ENCODE measurements around the gene TPD52L3. TPM values are rescaled to one million over a fixed set of nuclear protein-coding genes. Genes with fewer than 3 reads are reported as not detected.

The TPD52L3 gene
- total RNA-seq, 1 donor from 2014 or later: not detected

DNA sequence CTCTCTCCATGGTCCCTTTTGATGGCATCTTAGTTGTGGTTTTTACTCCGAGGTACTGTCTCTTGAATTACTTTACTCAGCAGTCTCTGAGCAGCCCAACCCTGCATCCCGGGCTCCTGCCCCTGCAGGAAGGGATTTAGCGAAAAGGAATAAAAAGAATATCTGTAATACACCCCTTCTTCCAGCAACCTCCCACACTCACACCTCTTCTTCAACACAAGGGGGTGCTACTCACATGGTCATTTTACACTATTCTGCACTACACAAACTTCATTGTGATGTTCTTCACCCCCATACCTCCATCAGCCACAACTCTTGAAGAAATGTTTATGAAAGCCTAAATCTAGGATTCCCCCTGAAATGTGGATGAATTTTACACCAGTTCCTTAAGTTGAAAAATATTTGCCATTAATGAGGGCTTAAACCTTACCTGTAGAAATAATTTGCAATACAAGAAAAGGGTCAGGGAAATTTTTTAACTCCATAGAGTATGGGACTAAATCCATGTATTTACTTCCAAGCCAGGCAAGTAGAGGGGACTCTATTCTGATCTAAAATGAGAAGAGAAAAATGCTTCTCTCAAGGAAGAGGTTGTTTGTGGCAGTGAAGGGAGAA is 26.0 kb downstream of the TPD52L3 start:
- Mint-ChIP-seq H3K36me3 (ENCODE audit: low read depth) (no peaks in the 10 kb centered on the region), H3K9me3 (no peaks in the 10 kb centered on the region), H3K27me3 (ENCODE audit: low read depth) (peaks cover 14% of the 10 kb centered on the region), H3K4me1 (no peaks in the 10 kb centered on the region), H3K4me3 (no peak overlapping the region), H3K27ac (ENCODE audit: unreplicated experiment) (no peak overlapping the region)
- DNase-seq (ENCODE audit: low read depth, low spot score): peak; percentile 11
- TF ChIP-seq, protein P1, sequence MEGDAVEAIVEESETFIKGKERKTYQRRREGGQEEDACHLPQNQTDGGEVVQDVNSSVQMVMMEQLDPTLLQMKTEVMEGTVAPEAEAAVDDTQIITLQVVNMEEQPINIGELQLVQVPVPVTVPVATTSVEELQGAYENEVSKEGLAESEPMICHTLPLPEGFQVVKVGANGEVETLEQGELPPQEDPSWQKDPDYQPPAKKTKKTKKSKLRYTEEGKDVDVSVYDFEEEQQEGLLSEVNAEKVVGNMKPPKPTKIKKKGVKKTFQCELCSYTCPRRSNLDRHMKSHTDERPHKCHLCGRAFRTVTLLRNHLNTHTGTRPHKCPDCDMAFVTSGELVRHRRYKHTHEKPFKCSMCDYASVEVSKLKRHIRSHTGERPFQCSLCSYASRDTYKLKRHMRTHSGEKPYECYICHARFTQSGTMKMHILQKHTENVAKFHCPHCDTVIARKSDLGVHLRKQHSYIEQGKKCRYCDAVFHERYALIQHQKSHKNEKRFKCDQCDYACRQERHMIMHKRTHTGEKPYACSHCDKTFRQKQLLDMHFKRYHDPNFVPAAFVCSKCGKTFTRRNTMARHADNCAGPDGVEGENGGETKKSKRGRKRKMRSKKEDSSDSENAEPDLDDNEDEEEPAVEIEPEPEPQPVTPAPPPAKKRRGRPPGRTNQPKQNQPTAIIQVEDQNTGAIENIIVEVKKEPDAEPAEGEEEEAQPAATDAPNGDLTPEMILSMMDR (conservative IDR thresholded peaks at IDR 0.05): peak; percentile 80

DNA sequence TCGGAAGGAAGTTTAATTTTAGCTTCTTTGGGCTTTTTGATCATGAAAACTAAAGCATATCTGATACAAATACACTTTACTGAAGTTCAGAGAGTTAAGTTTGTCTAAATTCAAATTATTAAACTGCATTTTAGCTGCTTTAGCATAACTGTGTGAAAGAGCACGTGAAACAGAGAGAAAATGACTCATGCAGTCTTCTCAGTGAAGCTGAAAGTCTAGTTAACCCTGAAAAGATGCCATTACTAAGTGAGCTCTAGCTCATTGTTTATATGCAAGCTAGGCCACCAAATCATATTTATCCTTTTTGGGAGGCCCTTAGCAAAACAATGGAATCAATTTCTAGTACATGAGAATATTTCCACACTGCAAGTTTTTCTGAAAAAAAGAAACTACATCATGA is 27.6 kb downstream of the TPD52L3 start:
- Mint-ChIP-seq H3K27ac (ENCODE audit: unreplicated experiment) (no peak overlapping the region), H3K4me1 (no peaks in the 10 kb centered on the region), H3K27me3 (ENCODE audit: low read depth) (peaks cover 9% of the 10 kb centered on the region), H3K9me3 (no peaks in the 10 kb centered on the region), H3K4me3 (no peak overlapping the region), H3K36me3 (ENCODE audit: low read depth) (no peaks in the 10 kb centered on the region)
- TF ChIP-seq, protein P1 (conservative IDR thresholded peaks at IDR 0.05): no peak
- DNase-seq (ENCODE audit: low read depth, low spot score): no peak

DNA sequence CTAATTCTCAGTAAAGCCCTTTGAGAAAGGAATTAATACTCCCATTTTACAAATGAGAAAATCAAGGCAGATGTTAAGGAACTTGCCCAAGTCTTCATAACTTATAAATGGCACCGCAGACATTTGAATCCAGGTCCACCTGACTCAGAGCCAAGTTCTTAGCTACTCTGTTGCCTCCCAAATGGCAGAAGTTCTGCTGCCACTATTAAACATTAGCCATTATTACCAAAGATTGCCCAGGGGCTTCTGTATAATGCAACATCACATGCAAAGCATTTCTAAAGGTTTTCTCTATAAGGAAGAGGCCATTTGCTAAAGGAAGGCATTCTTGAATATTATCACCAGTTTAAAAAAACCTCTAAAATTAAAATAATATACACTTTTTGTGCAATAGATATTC is 28.3 kb downstream of the TPD52L3 start:
- DNase-seq (ENCODE audit: low read depth, low spot score): no peak
- Mint-ChIP-seq H3K4me1 (no peaks in the 10 kb centered on the region), H3K4me3 (no peak overlapping the region), H3K36me3 (ENCODE audit: low read depth) (no peaks in the 10 kb centered on the region), H3K27me3 (ENCODE audit: low read depth) (peaks cover 9% of the 10 kb centered on the region), H3K27ac (ENCODE audit: unreplicated experiment) (no peak overlapping the region), H3K9me3 (no peaks in the 10 kb centered on the region)
- TF ChIP-seq, protein P1 (conservative IDR thresholded peaks at IDR 0.05): no peak

DNA sequence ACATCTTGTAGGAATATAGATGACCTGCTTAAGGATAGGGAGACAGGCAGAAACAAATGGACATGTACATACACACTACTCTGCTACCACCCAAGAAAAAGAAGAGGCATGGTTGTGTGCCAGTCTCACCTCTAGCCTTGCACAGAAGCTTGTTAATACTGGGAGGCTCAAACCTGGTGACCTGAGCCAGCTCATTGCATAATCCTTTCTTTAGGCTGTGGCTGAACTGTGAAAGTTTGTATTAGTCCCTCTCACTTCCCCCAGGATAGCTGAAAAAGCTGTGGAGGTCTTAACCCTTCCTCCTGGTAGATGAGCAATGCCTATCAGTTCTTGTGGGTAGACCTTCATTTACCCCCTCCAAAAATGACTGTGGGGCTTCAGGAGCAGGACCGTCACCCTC is 28.7 kb downstream of the TPD52L3 start:
- H3K27me3 Mint-ChIP-seq (ENCODE audit: low read depth): peaks cover 9% of the 10 kb centered on the region
- no peaks in the 10 kb centered on the region for H3K4me1 Mint-ChIP-seq
- DNase-seq (ENCODE audit: low read depth, low spot score): no peak
- no peaks in the 10 kb centered on the region for H3K9me3 Mint-ChIP-seq
- TF ChIP-seq, protein P1 (conservative IDR thresholded peaks at IDR 0.05): no peak
- H3K36me3 Mint-ChIP-seq (ENCODE audit: low read depth): no peaks in the 10 kb centered on the region
- no peak overlapping the region for H3K4me3 Mint-ChIP-seq
- H3K27ac Mint-ChIP-seq (ENCODE audit: unreplicated experiment): no peak overlapping the region

DNA sequence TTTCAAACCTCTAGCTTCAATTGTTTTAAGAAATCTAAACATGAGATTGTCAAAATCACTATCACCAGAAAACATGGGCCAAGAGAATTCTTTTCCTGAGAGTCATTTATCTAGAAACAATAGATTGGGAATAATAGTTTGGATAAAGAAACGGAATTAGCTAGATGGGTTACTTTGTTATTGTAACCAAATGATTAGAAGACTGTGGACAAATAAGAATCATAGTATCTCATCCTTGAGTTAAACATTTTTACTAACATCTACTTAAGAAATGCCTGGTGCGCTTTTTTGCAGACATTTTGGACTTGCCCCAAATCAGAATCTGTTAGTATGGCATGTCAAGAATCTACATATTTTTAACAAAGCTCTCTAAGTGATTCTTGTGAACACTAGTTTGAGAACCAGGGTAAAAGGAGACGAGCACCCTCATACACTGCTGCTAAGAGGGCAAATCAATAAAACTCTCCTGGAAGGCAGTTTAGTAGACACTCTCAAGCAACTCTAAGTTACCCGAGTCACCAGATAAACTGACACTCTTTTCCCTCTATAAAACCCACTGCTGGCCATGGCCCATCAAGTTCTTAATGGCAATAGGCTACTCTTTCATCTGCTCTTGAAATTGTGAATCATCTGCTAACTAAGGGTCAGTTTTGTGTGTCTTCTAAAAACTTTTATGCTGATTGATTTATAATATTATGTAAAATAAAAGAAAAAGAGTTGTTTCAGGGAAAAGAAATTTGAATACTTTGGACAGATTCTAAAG is 39.1 kb downstream of the TPD52L3 start:
- Mint-ChIP-seq H3K36me3 (ENCODE audit: low read depth) (peaks cover 3% of the 10 kb centered on the region), H3K27me3 (ENCODE audit: low read depth) (no peaks in the 10 kb centered on the region), H3K9me3 (peaks cover 3% of the 10 kb centered on the region), H3K27ac (ENCODE audit: unreplicated experiment) (no peak overlapping the region), H3K4me3 (no peak overlapping the region), H3K4me1 (no peaks in the 10 kb centered on the region)
- DNase-seq (ENCODE audit: low read depth, low spot score): no peak
- TF ChIP-seq, protein P1 (conservative IDR thresholded peaks at IDR 0.05): no peak
